ENCODE data around the gene DOCK10. TPM values are rescaled to one million over a fixed set of nuclear protein-coding genes. Genes with fewer than 3 reads are reported as not detected.
A peak's percentile ranks its signal among the peaks of the same experiment; 100 is the strongest.
"Not testable (repeated sequence)": the region's sequence is repeated elsewhere in the genome, so short reads cannot be mapped to it uniquely, and the experiment has no call there.

DOCK10 gene
- total RNA-seq, 1 donor from 2014 or later: 138 TPM

- Mint-ChIP-seq H3K36me3 (ENCODE audit: low read depth) (peaks cover 11% of the 10 kb centered on the region), H3K27me3 (peaks cover 6% of the 10 kb centered on the region), H3K4me1 (peaks cover 22% of the 10 kb centered on the region), H3K4me3 (no peak overlapping the region), H3K27ac (no peak overlapping the region), H3K9me3 (peaks cover 19% of the 10 kb centered on the region)
- no peak for DNase-seq
- intact Hi-C loops (cut with micrococcal nuclease): loop anchor here (1.0 kb wide), 2 partner anchors 10 to 25 kb away; no protein-coding TSS in a partner anchor
Observed at GRCh38 chr2:225065882-225066281, 23.6 kb upstream of the DOCK10 start.

DNA sequence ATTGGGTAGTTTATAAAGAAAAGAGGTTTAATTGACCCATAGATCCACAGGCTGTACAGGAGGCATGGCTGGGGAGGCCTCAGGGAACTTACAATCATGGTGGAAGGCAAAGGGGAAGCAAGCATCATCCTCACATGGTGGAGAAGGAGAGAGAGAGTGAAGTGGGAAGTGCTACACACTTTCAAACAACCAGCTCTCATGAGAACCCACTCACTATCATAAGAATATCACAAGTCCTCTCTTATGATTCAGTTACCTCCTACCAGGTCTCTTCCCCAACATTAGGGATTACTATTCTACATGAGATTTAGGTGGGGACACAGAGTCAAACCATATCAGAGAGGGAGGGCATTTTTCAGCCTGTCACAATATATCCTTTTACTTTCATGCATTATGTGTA is 22.7 kb upstream of the DOCK10 start:
- Mint-ChIP-seq H3K27ac (no peak overlapping the region), H3K4me1 (peaks cover 21% of the 10 kb centered on the region), H3K27me3 (no peaks in the 10 kb centered on the region), H3K4me3 (no peak overlapping the region), H3K36me3 (ENCODE audit: low read depth) (peaks cover 11% of the 10 kb centered on the region), H3K9me3 (peaks cover 19% of the 10 kb centered on the region)
- no peak for DNase-seq
- intact Hi-C loops (cut with micrococcal nuclease): loop anchor here (1.0 kb wide), 2 partner anchors 9 to 24 kb away; no protein-coding TSS in a partner anchor

GRCh38 chr2:225064362-225064761 is 22.1 kb upstream of the DOCK10 start:
- Mint-ChIP-seq H3K27ac (no peak overlapping the region), H3K9me3 (peaks cover 19% of the 10 kb centered on the region), H3K4me1 (peaks cover 21% of the 10 kb centered on the region), H3K36me3 (ENCODE audit: low read depth) (peaks cover 11% of the 10 kb centered on the region), H3K4me3 (no peak overlapping the region), H3K27me3 (no peaks in the 10 kb centered on the region)
- intact Hi-C loops (cut with micrococcal nuclease): no loop called here
- DNase-seq: peak; percentile 58

GRCh38 chr2:225056330-225057073 is 14.2 kb upstream of the DOCK10 start:
- peak overlapping the region; percentile 30 for H3K4me3 Mint-ChIP-seq
- H3K4me1 Mint-ChIP-seq: peaks cover 40% of the 10 kb centered on the region
- no peaks in the 10 kb centered on the region for H3K27me3 Mint-ChIP-seq
- intact Hi-C loops (cut with micrococcal nuclease): loop anchor here (1.0 kb wide), 1 partner anchor 9 kb away; no protein-coding TSS in a partner anchor
- H3K36me3 Mint-ChIP-seq (ENCODE audit: low read depth): peaks cover 5% of the 10 kb centered on the region
- H3K27ac Mint-ChIP-seq: no peak overlapping the region
- DNase-seq: peak; percentile 66
- H3K9me3 Mint-ChIP-seq: no peaks in the 10 kb centered on the region

DNA sequence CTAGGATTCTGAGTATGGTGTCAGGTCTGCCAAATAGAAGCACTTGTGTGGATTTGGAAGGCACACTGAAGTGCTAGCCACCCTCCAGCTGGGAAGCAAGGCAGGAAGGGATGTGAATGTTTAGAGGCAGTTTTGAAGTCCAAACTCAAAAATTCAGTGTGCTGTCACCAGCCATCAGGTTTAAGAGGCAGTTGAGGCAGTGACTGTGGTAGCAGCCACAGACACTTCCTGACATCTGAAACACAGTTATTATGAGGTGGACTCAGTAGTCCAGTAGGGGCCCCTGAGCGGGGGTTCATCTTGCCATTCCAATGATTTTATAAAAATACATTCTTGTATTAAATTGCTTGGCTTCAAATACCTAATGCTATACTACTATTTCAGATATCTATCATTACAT is 13.4 kb upstream of the DOCK10 start:
- Mint-ChIP-seq H3K4me3 (no peak overlapping the region), H3K27me3 (no peaks in the 10 kb centered on the region), H3K9me3 (no peaks in the 10 kb centered on the region), H3K27ac (no peak overlapping the region), H3K36me3 (ENCODE audit: low read depth) (peaks cover 9% of the 10 kb centered on the region), H3K4me1 (peaks cover 44% of the 10 kb centered on the region)
- intact Hi-C loops (cut with micrococcal nuclease): loop anchor here (1.0 kb wide), 1 partner anchor 10 kb away; no protein-coding TSS in a partner anchor
- DNase-seq: peak; percentile 59

GRCh38 chr2:225052703-225053102 is 10.4 kb upstream of the DOCK10 start:
- Mint-ChIP-seq H3K4me1 (peaks cover 48% of the 10 kb centered on the region), H3K27me3 (peaks cover 9% of the 10 kb centered on the region), H3K36me3 (ENCODE audit: low read depth) (peaks cover 7% of the 10 kb centered on the region), H3K27ac (peak overlapping the region; percentile 52), H3K4me3 (peak overlapping the region; percentile 4), H3K9me3 (peaks cover 7% of the 10 kb centered on the region)
- DNase-seq: peak; percentile 88
- intact Hi-C loops (cut with micrococcal nuclease): loop anchor here (1.0 to 2.0 kb wide), 2 partner anchors 9 to 14 kb away; no protein-coding TSS in a partner anchor

GRCh38 chr2:225047502-225047901 is 5.2 kb upstream of the DOCK10 start:
- DNase-seq; H3K27ac Mint-ChIP-seq; intact Hi-C loops (cut with micrococcal nuclease); H3K36me3 Mint-ChIP-seq (ENCODE audit: low read depth); H3K4me3 Mint-ChIP-seq: not testable (repeated sequence)
- peaks cover 11% of the 10 kb centered on the region for H3K9me3 Mint-ChIP-seq
- peaks cover 44% of the 10 kb centered on the region for H3K27me3 Mint-ChIP-seq
- peaks cover 31% of the 10 kb centered on the region for H3K4me1 Mint-ChIP-seq

DNA sequence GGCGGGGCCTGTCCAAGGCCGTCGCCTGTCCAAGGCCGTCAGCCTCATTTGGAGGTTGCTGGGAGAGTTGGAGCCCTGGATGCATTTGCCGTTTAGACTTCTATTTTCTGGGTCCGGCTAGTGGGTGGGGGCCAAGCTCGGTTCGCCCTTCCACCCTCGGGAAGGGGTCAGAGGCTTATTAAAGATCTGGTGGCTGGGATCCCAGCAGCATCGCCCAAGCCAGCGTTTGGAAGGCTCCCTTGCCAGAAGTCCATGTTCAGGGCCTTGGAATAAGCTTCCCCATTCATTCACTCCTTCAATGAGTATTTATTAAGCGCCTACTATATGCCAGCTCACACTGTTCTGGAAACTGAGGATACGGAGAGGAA is 516 bp upstream of the DOCK10 start:
- no peak for DNase-seq
- peaks cover 4% of the 10 kb centered on the region for H3K9me3 Mint-ChIP-seq
- H3K4me1 Mint-ChIP-seq: peaks cover 47% of the 10 kb centered on the region
- H3K27ac Mint-ChIP-seq: peak overlapping the region; percentile 89
- intact Hi-C loops (cut with micrococcal nuclease): loop anchor here (1.0 to 5.0 kb wide), 3 partner anchors 10 to 1085 kb away; partner anchors contain the start of genes CUL3 and MRPL44
- peaks cover 18% of the 10 kb centered on the region for H3K36me3 Mint-ChIP-seq (ENCODE audit: low read depth)
- peak overlapping the region; percentile 82 for H3K4me3 Mint-ChIP-seq
- H3K27me3 Mint-ChIP-seq: peaks cover 36% of the 10 kb centered on the region

GRCh38 chr2:225041207-225041850 is 939 bp downstream of the DOCK10 start:
- peaks cover 24% of the 10 kb centered on the region for H3K36me3 Mint-ChIP-seq (ENCODE audit: low read depth)
- intact Hi-C loops (cut with micrococcal nuclease): loop anchor here (1.0 to 5.0 kb wide), 9 partner anchors 15 to 1794 kb away; partner anchors contain the start of genes CUL3 and MRPL44
- H3K4me1 Mint-ChIP-seq: peaks cover 57% of the 10 kb centered on the region
- peak overlapping the region; percentile 98 for H3K27ac Mint-ChIP-seq
- peaks cover 27% of the 10 kb centered on the region for H3K27me3 Mint-ChIP-seq
- peak; percentile 89 for DNase-seq
- peaks cover 3% of the 10 kb centered on the region for H3K9me3 Mint-ChIP-seq
- H3K4me3 Mint-ChIP-seq: peak overlapping the region; percentile 94

DNA sequence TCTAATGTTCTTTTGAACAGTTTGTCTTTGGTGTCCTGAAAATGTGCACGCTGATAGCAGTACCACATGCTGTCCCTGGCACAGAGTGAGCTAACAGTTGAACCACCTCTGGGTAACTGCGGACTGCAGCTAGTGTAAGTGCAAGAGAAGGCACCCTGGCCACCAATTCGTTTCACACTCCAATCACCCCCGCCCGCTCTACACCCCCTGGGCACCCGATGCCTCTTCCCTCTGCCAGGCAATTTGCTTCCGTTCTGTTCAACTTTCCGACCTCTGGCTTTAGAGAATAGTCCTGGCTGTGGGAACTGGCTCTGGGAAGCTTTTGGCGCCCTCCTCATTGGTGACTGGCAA is 1.4 kb downstream of the DOCK10 start:
- peak overlapping the region; percentile 98 for H3K27ac Mint-ChIP-seq
- peaks cover 6% of the 10 kb centered on the region for H3K9me3 Mint-ChIP-seq
- peaks cover 27% of the 10 kb centered on the region for H3K36me3 Mint-ChIP-seq (ENCODE audit: low read depth)
- no peak for DNase-seq
- H3K27me3 Mint-ChIP-seq: peaks cover 24% of the 10 kb centered on the region
- H3K4me1 Mint-ChIP-seq: peaks cover 57% of the 10 kb centered on the region
- H3K4me3 Mint-ChIP-seq: peak overlapping the region; percentile 94
- intact Hi-C loops (cut with micrococcal nuclease): loop anchor here (1.0 to 5.0 kb wide), 9 partner anchors 14 to 1794 kb away; partner anchors contain the start of genes CUL3 and MRPL44

DNA sequence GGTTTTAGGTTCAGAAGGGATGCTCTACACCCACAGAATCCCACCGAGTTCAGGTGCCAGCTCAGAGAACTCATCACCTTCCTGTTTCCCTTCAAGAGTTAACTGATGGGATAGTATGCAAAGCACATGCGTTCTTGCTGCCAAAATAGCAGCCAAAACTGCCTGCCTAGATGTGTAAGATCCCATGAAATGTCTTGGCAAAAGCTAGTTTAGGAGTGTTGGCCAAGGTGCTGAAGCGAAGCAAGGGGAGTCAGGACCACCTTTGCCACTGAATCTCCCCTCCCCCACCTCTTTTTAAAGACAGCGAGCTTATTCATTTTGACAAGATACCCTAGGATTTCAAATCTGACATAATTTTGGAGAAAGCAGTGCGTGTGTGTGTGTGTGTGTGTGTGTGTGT is 2.1 kb downstream of the DOCK10 start:
- DNase-seq: peak; percentile 61
- intact Hi-C loops (cut with micrococcal nuclease): loop anchor here (2.0 to 5.0 kb wide), 4 partner anchors 13 to 1083 kb away; partner anchors contain the start of genes CUL3 and MRPL44
- H3K4me1 Mint-ChIP-seq: peaks cover 61% of the 10 kb centered on the region

DNA sequence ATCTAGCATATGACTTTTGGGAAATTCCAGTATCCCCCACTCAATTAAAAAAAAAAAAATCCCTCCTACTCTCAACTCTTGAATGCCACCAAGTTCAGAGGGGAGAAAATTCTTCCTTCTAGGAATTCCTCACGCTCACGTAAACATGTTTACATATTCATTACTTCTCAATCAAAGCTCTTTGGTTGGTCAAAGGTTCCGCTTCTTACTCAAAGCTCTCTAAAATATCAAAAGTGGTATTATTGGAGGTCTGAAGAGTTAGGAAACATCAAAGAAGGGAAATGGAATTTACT is 4.1 kb downstream of the DOCK10 start:
- peak overlapping the region; percentile 98 for H3K27ac Mint-ChIP-seq
- peak overlapping the region; percentile 94 for H3K4me3 Mint-ChIP-seq
- intact Hi-C loops (cut with micrococcal nuclease): loop anchor here (1.0 to 2.0 kb wide), 2 partner anchors 15 to 518 kb away; no protein-coding TSS in a partner anchor
- H3K4me1 Mint-ChIP-seq: peaks cover 68% of the 10 kb centered on the region
- H3K36me3 Mint-ChIP-seq (ENCODE audit: low read depth): peaks cover 52% of the 10 kb centered on the region
- H3K9me3 Mint-ChIP-seq: peaks cover 24% of the 10 kb centered on the region
- peaks cover 2% of the 10 kb centered on the region for H3K27me3 Mint-ChIP-seq
- no peak for DNase-seq

More for the DNA sequence above, 2.1 kb downstream of the DOCK10 start:
- Mint-ChIP-seq H3K27me3 (peaks cover 19% of the 10 kb centered on the region), H3K9me3 (peaks cover 9% of the 10 kb centered on the region), H3K36me3 (ENCODE audit: low read depth) (peaks cover 33% of the 10 kb centered on the region), H3K27ac (peak overlapping the region; percentile 98), H3K4me3 (peak overlapping the region; percentile 94)

DNA sequence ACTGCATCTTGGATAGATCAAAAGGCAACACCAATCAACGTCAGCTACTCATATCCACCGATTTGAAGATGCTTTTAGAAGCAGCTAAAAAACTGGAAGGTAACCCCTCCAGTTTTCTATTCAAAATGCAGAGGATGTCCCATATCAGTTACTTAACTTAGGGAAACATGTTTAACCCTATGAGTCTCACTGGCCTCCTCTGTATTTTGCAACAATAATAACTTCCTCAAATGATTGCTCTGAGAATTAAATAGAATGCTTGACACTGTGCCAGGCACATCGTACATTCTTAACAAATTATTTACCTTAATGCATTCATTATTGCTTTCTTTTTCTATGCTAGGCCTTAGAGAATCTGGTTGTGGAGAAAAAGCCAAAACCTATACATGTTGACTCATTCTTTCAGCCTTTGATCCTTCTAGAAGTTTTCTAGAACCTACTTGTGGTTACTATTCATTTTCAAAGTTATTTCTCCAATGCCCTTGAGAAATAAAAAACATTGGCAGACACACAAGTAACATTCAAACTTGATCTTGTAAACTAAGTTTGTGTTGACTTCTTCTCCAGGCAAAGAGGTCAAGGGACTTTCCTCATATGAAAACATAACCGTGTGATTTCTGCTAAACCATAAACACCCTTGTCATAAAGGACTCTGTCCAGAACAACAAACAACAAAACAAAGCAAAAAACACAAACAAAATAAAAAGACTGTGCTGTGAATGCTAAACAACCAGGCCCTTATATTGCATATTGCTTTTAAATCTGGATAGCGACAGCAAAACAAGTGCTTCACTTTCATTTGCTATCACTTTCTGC is 4.6 kb downstream of the DOCK10 start:
- H3K27ac Mint-ChIP-seq: peak overlapping the region; percentile 98
- intact Hi-C loops (cut with micrococcal nuclease): loop anchor here (1.0 to 2.0 kb wide), 3 partner anchors 15 to 517 kb away; no protein-coding TSS in a partner anchor
- H3K4me3 Mint-ChIP-seq: peak overlapping the region; percentile 94
- peaks cover 52% of the 10 kb centered on the region for H3K36me3 Mint-ChIP-seq (ENCODE audit: low read depth)
- peaks cover 63% of the 10 kb centered on the region for H3K4me1 Mint-ChIP-seq
- H3K9me3 Mint-ChIP-seq: peaks cover 24% of the 10 kb centered on the region
- no peaks in the 10 kb centered on the region for H3K27me3 Mint-ChIP-seq
- peak; percentile 60 for DNase-seq
